Esophagus (tissue), 2 donors: Measurements from ENCODE around the gene SNCAIP. TPM values are rescaled to one million over a fixed set of nuclear protein-coding genes. Genes with fewer than 3 reads are reported as not detected.

Source experiments
- H3K27ac ChIP-seq, 2 donors: one replicate each; pipeline ENCODE4 v1.5.1; 2013; ENCODE audit warnings: low read depth in 2 of 2, mild to moderate bottlenecking in 2 of 2, inconsistent platforms in 1 of 2, low read length in 1 of 2, moderate library complexity in 1 of 2
- H3K27me3 ChIP-seq, 2 donors: one replicate each; pipeline ENCODE4 v1.6.1; 2013; ENCODE audit warnings: low read length in 2 of 2, control low read depth in 1 of 2, mild to moderate bottlenecking in 1 of 2; ENCODE audit not compliant: insufficient read depth in 2 of 2, control insufficient read depth in 1 of 2
- H3K36me3 ChIP-seq, 2 donors: one replicate each; pipeline ENCODE4 v1.6.1; 2013; ENCODE audit warnings: low read length in 1 of 2; ENCODE audit not compliant: control insufficient read depth in 2 of 2, insufficient read depth in 2 of 2
- H3K4me1 ChIP-seq, 2 donors: one replicate each; pipeline ENCODE4 v1.6.1; 2013; ENCODE audit warnings: low read length in 1 of 2; ENCODE audit not compliant: control insufficient read depth in 2 of 2, insufficient read depth in 2 of 2
- H3K4me3 ChIP-seq, 2 donors: one replicate each; pipeline ENCODE4 v1.5.1; 2013; ENCODE audit warnings: low read length in 2 of 2, mild to moderate bottlenecking in 2 of 2, low read depth in 1 of 2, moderate library complexity in 1 of 2
- H3K9me3 ChIP-seq, 2 donors: one replicate each; pipeline ENCODE4 v1.6.1; 2013; ENCODE audit warnings: mild to moderate bottlenecking in 2 of 2, low read depth in 1 of 2, low read length in 1 of 2, moderate library complexity in 1 of 2; ENCODE audit not compliant: control insufficient read depth in 2 of 2, insufficient read depth in 1 of 2
- WGBS, 2 donors: extraction: QIAGEN DNeasy Blood & Tissue Kit; methylation state at CpG; one replicate each; pipeline ENCODE4 v1.1.7; 2013; 5-methylcytosine and 5-hydroxymethylcytosine counted together
- polyA plus RNA-seq, 2 donors: library from polyadenylated mRNA; stranded (reverse); fragments of 200-250 nt; gene quantifications; one replicate each; pipeline ENCODE4 v1.2.3, GENCODE V29; 2013
- donor health status: healthy with polysubstance abuse.
- donor health status: Bipolar disorder and iron deficiency.

SNCAIP gene
- polyA plus RNA-seq, 2 donors, result 0.80 to 1.2 TPM

GRCh38 chr5:122327110-122327509 is 15.1 kb downstream of the SNCAIP start:
- WGBS, 2 donors, result 40 to 49% methylated on average over 2 of the region's 2 CpGs
- Histone ChIP-seq H3K27me3 (no peaks in the 10 kb centered on the region), H3K27ac (no peak overlapping the region), H3K4me3 (no peak overlapping the region), H3K36me3 (no peaks in the 10 kb centered on the region), H3K9me3 (no peaks in the 10 kb centered on the region), H3K4me1 (no peaks in the 10 kb centered on the region)

GRCh38 chr5:122330881-122331280 is 18.8 kb downstream of the SNCAIP start:
- Histone ChIP-seq H3K4me3 (no peak overlapping the region), H3K36me3 (no peaks in the 10 kb centered on the region), H3K4me1 (no peaks in the 10 kb centered on the region), H3K27me3 (no peaks in the 10 kb centered on the region), H3K9me3 (no peaks in the 10 kb centered on the region), H3K27ac (no peak overlapping the region)
- 89 to 98% methylated on average over 6 of the region's 6 CpGs for WGBS, 2 donors

- 79 to 92% methylated on average over 5 of the region's 5 CpGs for WGBS, 2 donors
- H3K4me1 ChIP-seq, result no peaks in the 10 kb centered on the region
Measured at GRCh38 chr5:122332599-122333555, 20.8 kb downstream of the SNCAIP start.

GRCh38 chr5:122333564-122333963 is 21.5 kb downstream of the SNCAIP start:
- no peaks in the 10 kb centered on the region for H3K9me3 ChIP-seq
- H3K27me3 ChIP-seq, result no peaks in the 10 kb centered on the region
- WGBS, 2 donors, result 73 to 91% methylated on average over 4 of the region's 4 CpGs

More at GRCh38 chr5:122332599-122333555, 20.8 kb downstream of the SNCAIP start:
- no peak overlapping the region for H3K27ac ChIP-seq
- no peaks in the 10 kb centered on the region for H3K27me3 ChIP-seq
- H3K4me3 ChIP-seq, result no peak overlapping the region
- no peaks in the 10 kb centered on the region for H3K36me3 ChIP-seq
- H3K9me3 ChIP-seq, result no peaks in the 10 kb centered on the region

GRCh38 chr5:122339591-122339990 is 27.6 kb downstream of the SNCAIP start:
- 82 to 83% methylated on average over 5 of the region's 5 CpGs for WGBS, 2 donors

More at GRCh38 chr5:122333564-122333963, 21.5 kb downstream of the SNCAIP start:
- Histone ChIP-seq H3K4me1 (no peaks in the 10 kb centered on the region), H3K36me3 (no peaks in the 10 kb centered on the region), H3K4me3 (no peak overlapping the region), H3K27ac (no peak overlapping the region)

GRCh38 chr5:122341087-122341486 is 29.1 kb downstream of the SNCAIP start:
- H3K9me3 ChIP-seq, result no peaks in the 10 kb centered on the region
- H3K4me1 ChIP-seq, result no peaks in the 10 kb centered on the region
- H3K27me3 ChIP-seq, result no peaks in the 10 kb centered on the region
- no peak overlapping the region for H3K27ac ChIP-seq
- no peaks in the 10 kb centered on the region for H3K36me3 ChIP-seq
- whole genome bisulfite sequencing, 2 donors, result 57 to 80% methylated on average over 3 of the region's 3 CpGs
- H3K4me3 ChIP-seq, result no peak overlapping the region

More at GRCh38 chr5:122339591-122339990, 27.6 kb downstream of the SNCAIP start:
- H3K9me3 ChIP-seq, result no peaks in the 10 kb centered on the region
- H3K4me3 ChIP-seq, result no peak overlapping the region
- H3K36me3 ChIP-seq, result no peaks in the 10 kb centered on the region
- no peaks in the 10 kb centered on the region for H3K27me3 ChIP-seq
- H3K27ac ChIP-seq, result no peak overlapping the region
- no peaks in the 10 kb centered on the region for H3K4me1 ChIP-seq

- H3K27me3 ChIP-seq, result no peaks in the 10 kb centered on the region
- no peaks in the 10 kb centered on the region for H3K36me3 ChIP-seq
- H3K4me3 ChIP-seq, result no peak overlapping the region
- no peak overlapping the region for H3K27ac ChIP-seq
- no peaks in the 10 kb centered on the region for H3K9me3 ChIP-seq
- WGBS, 2 donors, result 74 to 86% methylated on average over 4 of the region's 4 CpGs
- no peaks in the 10 kb centered on the region for H3K4me1 ChIP-seq
Measured at GRCh38 chr5:122342256-122342655, 30.2 kb downstream of the SNCAIP start.

GRCh38 chr5:122346897-122347581 is 35.0 kb downstream of the SNCAIP start:
- Histone ChIP-seq H3K9me3 (no peaks in the 10 kb centered on the region), H3K36me3 (no peaks in the 10 kb centered on the region), H3K27ac (no peak overlapping the region), H3K27me3 (no peaks in the 10 kb centered on the region), H3K4me1 (no peaks in the 10 kb centered on the region), H3K4me3 (no peak overlapping the region)
- 74 to 75% methylated on average over 3 of the region's 3 CpGs for WGBS, 2 donors

GRCh38 chr5:122350496-122350895 is 38.5 kb downstream of the SNCAIP start:
- Histone ChIP-seq H3K36me3 (no peaks in the 10 kb centered on the region), H3K27me3 (no peaks in the 10 kb centered on the region), H3K4me3 (no peak overlapping the region), H3K9me3 (no peaks in the 10 kb centered on the region), H3K4me1 (no peaks in the 10 kb centered on the region), H3K27ac (no peak overlapping the region)
- WGBS, 2 donors, result 66 to 69% methylated on average over 3 of the region's 3 CpGs
